Endothelial cell of umbilical vein (primary cell): ENCODE data around the gene MYL1. TPM values are rescaled to one million over a fixed set of nuclear protein-coding genes. Genes with fewer than 3 reads are reported as not detected.

Source experiments
- BruUV-seq: library from RNA; stranded (reverse); fragments of 400-500 nt; replicated peaks from 2 replicates; lab custom pipeline; 2021; lab: Mats Ljungman, UMichigan
- CTCF ChIA-PET: fragments of 300-600, 350-600 bp; sonication (Branson Sonifier 250); formaldehyde crosslinking; loops from one replicate; lab custom pipeline; 2021; ENCODE audit warnings: antibody characterized with exemption, inconsistent platforms; lab: Charles Lee
- POLR2A ChIA-PET: fragments of 300-600, 350-600 bp; sonication (Branson Sonifier 250); formaldehyde crosslinking; loops from one replicate; lab custom pipeline; 2021; ENCODE audit warnings: antibody characterized with exemption, inconsistent platforms; lab: Charles Lee
- DNase-seq: peaks from one replicate; pipeline ENCODE4 v3.0.0-alpha.2; 2011; ENCODE audit warnings: low read depth, low spot score
- FAIRE-seq: peaks from 2 replicates; lab custom pipeline; 2011; peaks lifted over from hg19 to GRCh38; lab: Jason Lieb, UNC
- H2AFZ ChIP-seq: 2 replicates; pipeline ENCODE4 v1.6.0; 2012; ENCODE audit warnings: low read depth, low read length, control low read depth, inconsistent platforms
- H3K27ac ChIP-seq: 2 replicates; pipeline ENCODE4 v1.5.1; 2011; ENCODE audit warnings: low read depth, mild to moderate bottlenecking, control low read depth, low read length, moderate library complexity; ENCODE audit not compliant: insufficient read depth
- H3K27me3 ChIP-seq, 2 experiments: 2 replicates each; pipeline versions ENCODE4 v1.6.0 to v1.6.1; 2011; ENCODE audit warnings: low read length in 2 of 2, mixed read lengths in 1 of 2; ENCODE audit not compliant: control insufficient read depth in 2 of 2, insufficient read depth in 2 of 2
- H3K36me3 ChIP-seq, 2 experiments: 2 replicates in 1 of 2; 3 replicates in 1 of 2; pipeline ENCODE4 v1.5.1; 2011; ENCODE audit warnings: low read length in 2 of 2, mild to moderate bottlenecking in 1 of 2, moderate library complexity in 1 of 2; ENCODE audit not compliant: control insufficient read depth in 2 of 2, insufficient read depth in 2 of 2; ENCODE audit errors: extremely low read depth in 1 of 2
- H3K4me1 ChIP-seq: 3 replicates; pipeline ENCODE4 v1.5.1; 2011; ENCODE audit warnings: mild to moderate bottlenecking, low read length; ENCODE audit not compliant: control insufficient read depth, insufficient read depth; ENCODE audit errors: extremely low read depth
- H3K4me2 ChIP-seq: 2 replicates; pipeline ENCODE4 v1.6.1; 2011; ENCODE audit warnings: low read length, control low read depth, mixed read lengths; ENCODE audit not compliant: insufficient read depth
- H3K4me3 ChIP-seq, 3 experiments: fragments of 200-600 bp in 1 of 3; sonication (generic), shearing (Covaris generic) in 1 of 3; replicated peaks in 1 of 3; 2 replicates each; pipeline ENCODE4 v1.5.1; 2011 to 2016; ENCODE audit warnings: control low read depth in 3 of 3, low read length in 3 of 3, mild to moderate bottlenecking in 2 of 3, inconsistent platforms in 1 of 3, low read depth in 1 of 3, moderate library complexity in 1 of 3; ENCODE audit not compliant: insufficient read depth in 1 of 3
- H3K79me2 ChIP-seq: 2 replicates; pipeline ENCODE4 v1.6.0; 2012; ENCODE audit warnings: low read length, inconsistent platforms; ENCODE audit not compliant: control insufficient read depth, insufficient read depth
- H3K9ac ChIP-seq: replicated peaks from 2 replicates; pipeline ENCODE3; 2011; ENCODE audit warnings: low read length, control low read depth; ENCODE audit not compliant: insufficient read depth; ENCODE audit errors: extremely low read depth
- H3K9me1 ChIP-seq: replicated peaks from 3 replicates; pipeline ENCODE4 v1.6.0; 2011; ENCODE audit warnings: mild to moderate bottlenecking, low read length; ENCODE audit not compliant: control insufficient read depth, insufficient read depth; ENCODE audit errors: extremely low read depth
- H3K9me3 ChIP-seq: replicated peaks from 2 replicates; pipeline ENCODE4 v1.5.1; 2012; ENCODE audit warnings: low read length, inconsistent platforms; ENCODE audit not compliant: control insufficient read depth, insufficient read depth
- H4K20me1 ChIP-seq: replicated peaks from 2 replicates; pipeline ENCODE3; 2011; ENCODE audit warnings: mild to moderate bottlenecking, low read length; ENCODE audit not compliant: control insufficient read depth, insufficient read depth; ENCODE audit errors: extremely low read depth
- EZH2 ChIP-seq: IDR thresholded peaks from 2 replicates; pipeline ENCODE4 v1.6.1; 2012; ENCODE audit warnings: borderline replicate concordance, low read depth, mild to moderate bottlenecking, moderate library complexity, low read length, inconsistent platforms; ENCODE audit not compliant: severe bottlenecking
- FOS ChIP-seq: IDR thresholded peaks from 2 replicates; pipeline ENCODE4 v1.6.1; 2011; ENCODE audit warnings: mild to moderate bottlenecking, low read length, moderate library complexity, borderline replicate concordance; ENCODE audit not compliant: insufficient read depth
- GATA2 ChIP-seq: IDR thresholded peaks from 2 replicates; pipeline ENCODE4 v1.7.0; 2011; ENCODE audit warnings: low read depth, mild to moderate bottlenecking, moderate library complexity, mixed read lengths, low read length; ENCODE audit not compliant: insufficient read length, insufficient read depth
- JUN ChIP-seq: IDR thresholded peaks from 2 replicates; pipeline ENCODE4 v1.6.1; 2011; ENCODE audit warnings: borderline replicate concordance, low read depth; ENCODE audit not compliant: insufficient read length, insufficient read depth
- MYC ChIP-seq: IDR thresholded peaks from one replicate; pipeline ENCODE4 v1.6.1; 2011; ENCODE audit warnings: mild to moderate bottlenecking, low read depth, low read length
- POLR2A ChIP-seq: IDR thresholded peaks from 2 replicates; pipeline ENCODE4 v1.6.1; 2012; ENCODE audit warnings: low read depth, mild to moderate bottlenecking, control low read depth, low read length
- POLR2AphosphoS5 ChIP-seq: IDR thresholded peaks from 2 replicates; pipeline ENCODE4 v1.6.1; 2012; ENCODE audit warnings: low read depth, mild to moderate bottlenecking, control low read depth, low read length, moderate library complexity; ENCODE audit not compliant: insufficient read depth
- dilution Hi-C: fragments of 300-500 bp; cut with MboI; formaldehyde crosslinking; loops from one replicate; pipeline ENCODE4 v1.15.0; 2019; ENCODE audit warnings: low sequenced_read_pairs; ENCODE audit not compliant: extremely low pct_ligation_motif_present
- intact Hi-C: fragments of 100-400 bp; cut with micrococcal nuclease; formaldehyde crosslinking; loops from one replicate; pipeline ENCODE4 v1.10.0; 2022
- polyA plus RNA-seq, 4 experiments: library from polyadenylated mRNA; depleted of rRNA in 3 of 4; stranded (reverse) in 3 of 4; unstranded in 1 of 4; fragments of >200 nt; gene quantifications; 2 replicates each; pipeline versions ENCODE4 v1.2.1 to v1.2.3, GENCODE V29; 2011 to 2012; ENCODE audit warnings: missing spikeins in 1 of 4
- total RNA-seq: library from RNA; stranded (reverse); gene quantifications from 2 replicates; pipeline ENCODE4 v1.2.3, GENCODE V29; 2021
- TF ChIP-seq, protein P1 (sequence below): IDR thresholded peaks from 2 replicates; pipeline ENCODE4 v1.6.1; 2011; ENCODE audit not compliant: insufficient read depth, insufficient read length
- TF ChIP-seq, protein P2 (sequence below), 2 donors: IDR thresholded peaks; 1 replicate in 1 of 2; 2 replicates in 1 of 2; pipeline ENCODE4 v1.5.1; 2011; ENCODE audit warnings: low read length in 2 of 2, mild to moderate bottlenecking in 2 of 2, moderate library complexity in 2 of 2, control low read depth in 1 of 2, inconsistent platforms in 1 of 2, low read depth in 1 of 2; ENCODE audit not compliant: insufficient read depth in 1 of 2; ENCODE audit errors: extremely low read depth in 1 of 2

The MYL1 gene
- total and polyA plus RNA-seq, 2 donors (not counting 3 experiments of a cell fraction or from before 2014, with no cell fraction given) = not detected

DNA sequence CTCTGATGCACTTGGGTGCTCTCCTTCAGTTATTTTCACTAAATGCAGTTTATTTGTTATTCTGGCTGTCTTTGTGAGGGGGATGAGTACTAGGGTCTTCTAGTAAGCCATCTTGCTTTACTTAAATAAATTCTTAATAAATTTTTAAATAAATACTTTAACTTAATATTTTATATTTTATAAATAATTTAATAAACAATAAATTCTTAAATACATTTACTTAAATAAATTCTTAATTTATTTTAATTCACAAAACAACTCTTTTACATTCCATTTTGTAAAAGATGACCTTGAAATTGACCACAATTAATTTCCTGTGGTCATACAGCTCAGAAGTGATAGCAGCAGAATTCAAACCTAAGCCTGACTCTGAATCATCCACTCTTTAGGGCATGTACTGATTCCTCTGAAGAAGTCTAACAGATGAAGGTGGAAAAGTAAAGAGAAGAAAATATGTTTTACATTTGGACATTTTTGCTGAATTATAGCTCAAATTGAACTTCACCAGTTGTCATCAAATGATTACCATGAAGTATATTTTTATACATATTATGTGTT is 28.8 kb downstream of the MYL1 start:
- intact Hi-C loops = no loop called here
- Histone ChIP-seq H3K4me3 (no peak overlapping the region), H3K9me1 (no peaks in the 10 kb centered on the region), H3K9me3 (no peaks in the 10 kb centered on the region), H3K9ac (no peak overlapping the region), H3K36me3 (no peaks in the 10 kb centered on the region), H3K4me2 (no peak overlapping the region), H3K27ac (no peak overlapping the region), H3K79me2 (no peaks in the 10 kb centered on the region), H2AFZ (no peak overlapping the region), H3K4me1 (no peaks in the 10 kb centered on the region), H3K27me3 (no peaks in the 10 kb centered on the region), H4K20me1 (no peaks in the 10 kb centered on the region)
- no peak for TF ChIP-seq FOS
- no peak for TF ChIP-seq GATA2
- no peak for TF ChIP-seq JUN
- TF ChIP-seq, protein P1, sequence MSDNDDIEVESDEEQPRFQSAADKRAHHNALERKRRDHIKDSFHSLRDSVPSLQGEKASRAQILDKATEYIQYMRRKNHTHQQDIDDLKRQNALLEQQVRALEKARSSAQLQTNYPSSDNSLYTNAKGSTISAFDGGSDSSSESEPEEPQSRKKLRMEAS = no peak
- TF ChIP-seq MYC = no peak
- no peak for TF ChIP-seq POLR2A
- TF ChIP-seq, protein P2, sequence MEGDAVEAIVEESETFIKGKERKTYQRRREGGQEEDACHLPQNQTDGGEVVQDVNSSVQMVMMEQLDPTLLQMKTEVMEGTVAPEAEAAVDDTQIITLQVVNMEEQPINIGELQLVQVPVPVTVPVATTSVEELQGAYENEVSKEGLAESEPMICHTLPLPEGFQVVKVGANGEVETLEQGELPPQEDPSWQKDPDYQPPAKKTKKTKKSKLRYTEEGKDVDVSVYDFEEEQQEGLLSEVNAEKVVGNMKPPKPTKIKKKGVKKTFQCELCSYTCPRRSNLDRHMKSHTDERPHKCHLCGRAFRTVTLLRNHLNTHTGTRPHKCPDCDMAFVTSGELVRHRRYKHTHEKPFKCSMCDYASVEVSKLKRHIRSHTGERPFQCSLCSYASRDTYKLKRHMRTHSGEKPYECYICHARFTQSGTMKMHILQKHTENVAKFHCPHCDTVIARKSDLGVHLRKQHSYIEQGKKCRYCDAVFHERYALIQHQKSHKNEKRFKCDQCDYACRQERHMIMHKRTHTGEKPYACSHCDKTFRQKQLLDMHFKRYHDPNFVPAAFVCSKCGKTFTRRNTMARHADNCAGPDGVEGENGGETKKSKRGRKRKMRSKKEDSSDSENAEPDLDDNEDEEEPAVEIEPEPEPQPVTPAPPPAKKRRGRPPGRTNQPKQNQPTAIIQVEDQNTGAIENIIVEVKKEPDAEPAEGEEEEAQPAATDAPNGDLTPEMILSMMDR (IDR thresholded peaks at IDR 0.05; ENCODE audit: extremely low read depth in 1 of 2, insufficient read depth in 1 of 2, low read depth in 1 of 2, low read length in 2 of 2) = no peak
- TF ChIP-seq POLR2AphosphoS5 = no peak
- no peak for TF ChIP-seq EZH2
- no peak for DNase-seq
- no peak for FAIRE-seq
- no TSS peak for BruUV-seq
- dilution Hi-C loops = no loop called here
- POLR2A ChIA-PET = no interaction called here
- CTCF ChIA-PET = no interaction called here
